GM12878 (cell line): ENCODE measurements around the gene VANGL2. TPM values are rescaled to one million over a fixed set of nuclear protein-coding genes. Genes with fewer than 3 reads are reported as not detected.

Experiments
- BHLHE40 ChIP-seq, 2 experiments: fragments of 450-650 bp in 1 of 2; IDR thresholded peaks; 2 replicates each; pipeline ENCODE4 v1.6.1; 2011 to 2017; ENCODE audit warnings: low read depth in 2 of 2, borderline replicate concordance in 1 of 2, improper control_type of control experiment in 1 of 2, low read length in 1 of 2, mild to moderate bottlenecking in 1 of 2
- DPF2 ChIP-seq: fragments of 450-650 bp; IDR thresholded peaks from 2 replicates; pipeline ENCODE4 v1.6.1; 2017; ENCODE audit warnings: mild to moderate bottlenecking
- E4F1 ChIP-seq: fragments of 450-650 bp; IDR thresholded peaks from 2 replicates; pipeline ENCODE4 v1.6.1; 2018; ENCODE audit warnings: borderline replicate concordance, mild to moderate bottlenecking; ENCODE audit not compliant: partially characterized antibody
- FOXK2 ChIP-seq: fragments of 450-650 bp; IDR thresholded peaks from 2 replicates; pipeline ENCODE4 v1.6.1; 2017; ENCODE audit warnings: mild to moderate bottlenecking, moderate library complexity
- IKZF1 ChIP-seq: fragments of 450-650 bp; conservative IDR thresholded peaks from 2 replicates; pipeline ENCODE4 v1.6.1; 2017; ENCODE audit warnings: antibody characterized with exemption, mild to moderate bottlenecking
- NBN ChIP-seq: fragments of 450-650 bp; IDR thresholded peaks from 2 replicates; pipeline ENCODE4 v1.6.1; 2016
- PAX5 ChIP-seq: IDR thresholded peaks from 2 replicates; pipeline ENCODE4 v1.6.1; 2011; ENCODE audit warnings: low read depth, low read length, borderline replicate concordance
- SMARCA5 ChIP-seq: fragments of 450-650 bp; IDR thresholded peaks from 2 replicates; pipeline ENCODE4 v1.6.1; 2017; ENCODE audit warnings: mild to moderate bottlenecking
- ZNF217 ChIP-seq: fragments of 450-650 bp; IDR thresholded peaks from 2 replicates; pipeline ENCODE4 v1.6.1; 2017; ENCODE audit warnings: antibody characterized with exemption, mild to moderate bottlenecking
- ZNF622 ChIP-seq: fragments of 450-650 bp; IDR thresholded peaks from 2 replicates; pipeline ENCODE4 v1.6.1; 2017; ENCODE audit warnings: mild to moderate bottlenecking, inconsistent platforms
- polyA plus RNA-seq, 11 experiments: library from polyadenylated mRNA; depleted of rRNA in 4 of 11; unstranded in 6 of 11; stranded (reverse) in 5 of 11; fragments of >200 nt; fragmentation: Nextera tagmentation in 4 of 11; fragmentation: Illumina TruSeq in 1 of 11; extraction: Ambion mirVana in 4 of 11; extraction: Trizol in 1 of 11; gene quantifications; 1 replicate in 1 of 11; 2 replicates in 10 of 11; pipeline versions ENCODE4 v1.2.1 to v1.2.3, GENCODE V29; 2011 to 2016; ENCODE audit warnings: inconsistent platforms in 2 of 11, missing spikeins in 2 of 11, low read depth in 1 of 11
- total RNA-seq, 4 experiments: library from RNA; depleted of rRNA in 3 of 4; stranded (reverse); fragments of >200 nt in 3 of 4; fragmentation: Illumina TruSeq in 1 of 4; extraction: Trizol in 1 of 4; gene quantifications; 2 replicates each; pipeline versions ENCODE4 v1.2.1 to v1.2.3, GENCODE V29; 2013 to 2021

VANGL2 gene
- total and polyA plus RNA-seq, 10 of the 15 experiments (the other 5 are each of a cell fraction or from before 2014, with no cell fraction given), result 0.10 to 5.0 (median 0.27) TPM

- TF ChIP-seq E4F1 (no peak), BHLHE40 (IDR thresholded peaks at IDR 0.05; ENCODE audit: borderline replicate concordance in 1 of 2, low read depth in 2 of 2, low read length in 1 of 2) (0 out of 4 replicates have a peak, but pooled peaks of 1 of the 2 experiments have one; percentile 22), DPF2 (0 out of 2 replicates have a peak, but pooled peaks have one; percentile 12), FOXK2 (no peak), ZNF622 (no peak), ZNF217 (no peak), PAX5 (no peak), NBN (0 out of 2 replicates have a peak, but pooled peaks have one; percentile 33), IKZF1 (no peak), SMARCA5 (peak; percentile 59)
- TF ChIP-seq, all 136 proteins: peak for 14
These were observed 23.7 kb upstream of the VANGL2 start (continued) for GRCh38 chr1:160376525-160377131.
